Measurements from ENCODE around the gene NFIL3.

DNA sequence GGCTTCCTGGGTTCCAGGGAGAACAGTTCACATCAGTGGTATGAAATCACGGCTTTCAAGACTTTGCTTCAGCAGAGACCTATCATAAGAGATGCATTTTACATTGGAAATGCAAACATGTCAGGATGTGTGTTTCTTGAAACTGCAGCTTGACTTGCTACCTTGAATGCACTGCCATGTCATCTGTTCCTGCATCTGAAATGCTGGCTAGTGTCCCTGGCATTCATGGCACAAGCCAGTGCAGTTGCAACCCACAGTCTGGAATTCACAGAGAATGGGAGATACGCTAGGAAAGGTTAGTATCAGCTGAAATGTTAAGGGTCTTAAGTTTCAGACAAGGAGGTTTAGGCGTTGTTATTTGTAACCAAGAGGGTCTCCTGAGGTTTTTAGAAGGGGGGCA lies 24.7 kb downstream of the NFIL3 start:
- TF ChIP-seq, protein P1, sequence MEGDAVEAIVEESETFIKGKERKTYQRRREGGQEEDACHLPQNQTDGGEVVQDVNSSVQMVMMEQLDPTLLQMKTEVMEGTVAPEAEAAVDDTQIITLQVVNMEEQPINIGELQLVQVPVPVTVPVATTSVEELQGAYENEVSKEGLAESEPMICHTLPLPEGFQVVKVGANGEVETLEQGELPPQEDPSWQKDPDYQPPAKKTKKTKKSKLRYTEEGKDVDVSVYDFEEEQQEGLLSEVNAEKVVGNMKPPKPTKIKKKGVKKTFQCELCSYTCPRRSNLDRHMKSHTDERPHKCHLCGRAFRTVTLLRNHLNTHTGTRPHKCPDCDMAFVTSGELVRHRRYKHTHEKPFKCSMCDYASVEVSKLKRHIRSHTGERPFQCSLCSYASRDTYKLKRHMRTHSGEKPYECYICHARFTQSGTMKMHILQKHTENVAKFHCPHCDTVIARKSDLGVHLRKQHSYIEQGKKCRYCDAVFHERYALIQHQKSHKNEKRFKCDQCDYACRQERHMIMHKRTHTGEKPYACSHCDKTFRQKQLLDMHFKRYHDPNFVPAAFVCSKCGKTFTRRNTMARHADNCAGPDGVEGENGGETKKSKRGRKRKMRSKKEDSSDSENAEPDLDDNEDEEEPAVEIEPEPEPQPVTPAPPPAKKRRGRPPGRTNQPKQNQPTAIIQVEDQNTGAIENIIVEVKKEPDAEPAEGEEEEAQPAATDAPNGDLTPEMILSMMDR (IDR thresholded peaks at IDR 0.05 in 4 of 5, conservative IDR thresholded peaks at IDR 0.05 in 1 of 5), result no peak
- TF ChIP-seq POLR2A (IDR thresholded peaks at IDR 0.05), result no peak
